Cardiac fibroblast (primary cell): ENCODE measurements around the gene SLC16A8.

Experiments used
- DNase-seq, 2 donors: peaks; one replicate each; pipeline versions ENCODE4 v3.0.0 to v3.0.0-alpha.2; 2010; ENCODE audit warnings: low read depth in 2 of 2
- H3K4me3 ChIP-seq, 2 donors: replicated peaks in 1 of 2; 1 replicate in 1 of 2; 2 replicates in 1 of 2; pipeline ENCODE4 v1.5.1; 2011; ENCODE audit warnings: low read depth in 2 of 2, low read length in 2 of 2, mild to moderate bottlenecking in 2 of 2, moderate library complexity in 1 of 2
- TF ChIP-seq, protein P1 (sequence below): IDR thresholded peaks from one replicate; pipeline ENCODE4 v1.5.1; 2011; ENCODE audit warnings: low read depth, mild to moderate bottlenecking, low read length, inconsistent platforms

SLC16A8 gene

DNA sequence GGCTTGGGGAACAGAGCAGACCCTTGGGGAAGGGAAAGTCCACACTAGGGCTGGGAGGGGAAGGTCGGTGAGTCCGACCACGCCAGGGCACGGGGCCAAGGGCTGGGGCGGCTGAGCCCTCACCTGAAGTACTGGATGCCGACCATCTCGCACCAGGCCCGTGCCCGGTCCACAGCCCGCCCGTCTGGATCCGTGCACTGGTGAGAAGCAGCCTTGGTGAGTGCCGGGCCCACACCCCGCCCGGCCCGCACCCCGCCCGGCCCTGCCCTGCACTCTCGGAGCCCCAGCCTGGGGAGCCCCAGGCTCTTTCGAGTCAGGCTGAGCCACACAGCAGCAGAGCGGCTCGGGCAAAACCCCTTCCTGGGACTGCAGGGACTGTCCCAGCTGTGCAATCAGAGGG is 28.4 kb upstream of the SLC16A8 start:
- TF ChIP-seq, protein P1, sequence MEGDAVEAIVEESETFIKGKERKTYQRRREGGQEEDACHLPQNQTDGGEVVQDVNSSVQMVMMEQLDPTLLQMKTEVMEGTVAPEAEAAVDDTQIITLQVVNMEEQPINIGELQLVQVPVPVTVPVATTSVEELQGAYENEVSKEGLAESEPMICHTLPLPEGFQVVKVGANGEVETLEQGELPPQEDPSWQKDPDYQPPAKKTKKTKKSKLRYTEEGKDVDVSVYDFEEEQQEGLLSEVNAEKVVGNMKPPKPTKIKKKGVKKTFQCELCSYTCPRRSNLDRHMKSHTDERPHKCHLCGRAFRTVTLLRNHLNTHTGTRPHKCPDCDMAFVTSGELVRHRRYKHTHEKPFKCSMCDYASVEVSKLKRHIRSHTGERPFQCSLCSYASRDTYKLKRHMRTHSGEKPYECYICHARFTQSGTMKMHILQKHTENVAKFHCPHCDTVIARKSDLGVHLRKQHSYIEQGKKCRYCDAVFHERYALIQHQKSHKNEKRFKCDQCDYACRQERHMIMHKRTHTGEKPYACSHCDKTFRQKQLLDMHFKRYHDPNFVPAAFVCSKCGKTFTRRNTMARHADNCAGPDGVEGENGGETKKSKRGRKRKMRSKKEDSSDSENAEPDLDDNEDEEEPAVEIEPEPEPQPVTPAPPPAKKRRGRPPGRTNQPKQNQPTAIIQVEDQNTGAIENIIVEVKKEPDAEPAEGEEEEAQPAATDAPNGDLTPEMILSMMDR = no peak
- no peak for DNase-seq
- H3K4me3 ChIP-seq = no peak overlapping the region

DNA sequence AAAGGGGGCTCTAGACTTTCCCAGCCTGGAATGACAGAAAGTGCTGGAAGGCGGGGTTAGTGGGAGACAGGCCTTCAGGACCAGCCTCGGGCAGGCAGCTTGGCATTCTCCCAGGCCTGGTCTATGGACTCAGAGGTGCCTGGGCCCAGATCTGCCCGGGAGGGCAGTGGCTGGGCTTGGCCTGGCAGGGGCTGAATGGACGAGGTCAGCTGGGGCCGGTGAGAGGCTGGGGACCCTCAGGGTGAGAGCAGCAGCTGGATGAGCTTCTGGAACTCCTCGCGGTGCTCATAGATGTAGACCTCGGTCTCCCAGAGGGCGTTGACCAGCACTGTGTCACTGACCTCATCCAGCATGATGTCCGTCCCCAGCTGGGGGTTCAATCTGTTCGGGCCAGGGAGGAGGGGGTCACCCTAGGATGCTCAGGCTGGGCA is 28.0 kb upstream of the SLC16A8 start:
- H3K4me3 ChIP-seq = no peak overlapping the region
- TF ChIP-seq, protein P1 = no peak
- no peak for DNase-seq

DNA sequence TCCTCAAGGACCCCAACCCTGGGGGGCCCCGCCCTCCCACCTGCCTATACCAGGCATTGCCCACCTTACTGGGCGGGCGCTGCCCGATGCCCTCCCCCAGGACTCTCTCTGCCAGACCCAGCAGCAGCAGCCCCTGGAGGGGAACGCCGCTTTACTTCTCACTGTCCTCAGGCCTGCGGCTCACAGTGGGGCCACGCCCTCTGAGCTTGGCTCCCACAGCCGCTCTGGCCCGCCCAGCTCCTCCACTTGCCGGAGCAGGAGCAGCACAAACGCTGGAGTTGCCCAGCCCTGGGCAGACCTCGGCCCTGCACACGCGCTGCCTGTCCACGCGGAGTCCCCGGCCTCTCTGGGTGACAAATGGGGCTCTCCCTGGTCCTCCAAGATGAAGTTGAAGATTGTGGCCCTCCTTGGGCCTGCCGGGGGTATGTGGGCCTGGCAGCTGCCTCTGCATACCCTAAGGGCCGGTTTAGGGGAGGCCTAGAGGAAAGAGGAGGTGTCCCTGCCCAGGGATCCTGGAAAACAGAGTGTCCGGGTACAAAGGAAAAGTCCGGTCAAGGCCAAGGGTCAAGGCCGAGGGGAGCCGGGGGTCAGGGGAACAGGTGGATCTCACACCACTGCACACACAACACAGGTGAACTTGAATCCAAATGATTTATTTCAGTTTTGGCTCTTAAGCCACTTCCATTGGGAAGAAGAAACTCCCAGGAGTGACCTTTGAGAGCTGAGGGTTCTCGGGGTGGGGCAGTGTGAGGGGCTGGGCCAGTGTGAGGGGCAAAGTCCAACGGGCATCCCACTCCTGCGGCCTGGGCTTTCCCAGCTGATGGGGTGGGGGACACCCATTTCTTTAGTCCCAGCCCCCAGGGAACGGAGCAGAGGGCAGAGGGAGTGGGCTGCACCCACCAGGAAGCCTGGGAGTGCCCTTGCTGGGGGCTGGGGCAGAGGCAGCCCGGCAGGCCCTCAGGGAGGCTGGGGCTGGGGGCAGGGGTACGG is 27.2 kb upstream of the SLC16A8 start:
- H3K4me3 ChIP-seq = no peak overlapping the region
- TF ChIP-seq, protein P1 = no peak
- DNase-seq = no peak

DNA sequence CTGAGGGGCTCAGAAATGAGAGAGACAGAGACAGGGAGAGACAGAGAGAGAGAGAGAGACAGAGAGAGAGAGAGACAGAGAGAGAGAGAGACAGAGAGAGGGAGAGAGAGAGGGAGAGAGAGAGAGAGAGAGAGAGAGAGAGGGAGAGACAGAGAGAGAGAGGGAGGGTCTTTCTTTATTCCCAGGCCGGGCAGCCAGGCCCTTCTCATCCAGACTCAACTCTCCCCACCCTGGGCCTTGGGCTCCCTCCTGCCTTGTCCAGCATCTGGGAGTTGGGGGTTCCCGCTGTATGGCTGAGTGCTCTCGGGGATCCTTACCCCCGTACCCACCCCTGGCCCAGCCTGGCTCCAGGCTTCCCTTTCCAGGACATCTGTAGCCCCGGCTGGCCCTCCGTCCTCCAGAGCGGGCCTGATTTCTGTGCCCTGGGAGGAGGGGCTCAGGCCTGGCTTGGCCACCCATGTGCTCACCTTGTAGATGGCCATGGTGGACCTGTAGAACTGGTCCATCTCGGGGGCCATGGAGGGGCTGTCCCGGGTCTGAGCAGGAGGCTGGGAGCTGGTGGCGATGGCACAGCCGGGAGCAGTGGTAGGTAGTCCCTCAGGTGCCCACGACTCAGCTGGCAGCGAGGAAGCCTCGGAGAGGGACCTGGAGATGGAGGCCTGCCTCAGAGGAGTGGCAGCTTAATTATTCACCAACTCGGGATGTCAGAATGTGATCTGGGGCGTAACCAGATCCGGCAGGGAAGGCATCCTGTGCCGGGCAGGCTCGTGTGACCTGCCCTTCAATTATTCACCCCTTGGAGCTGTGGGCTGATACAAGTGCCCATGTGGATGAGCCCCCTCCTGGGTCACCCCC is 26.3 kb upstream of the SLC16A8 start, which contains the start of gene BAIAP2L2:
BAIAP2L2 (minus strand) TSS at position 677 of the 855 bp plus-strand sequence; CDS start at position 518, 159 bp downstream.
- TF ChIP-seq, protein P1 = no peak
- no peak for DNase-seq
- no peak within 1 kb of the TSS for H3K4me3 ChIP-seq

DNA sequence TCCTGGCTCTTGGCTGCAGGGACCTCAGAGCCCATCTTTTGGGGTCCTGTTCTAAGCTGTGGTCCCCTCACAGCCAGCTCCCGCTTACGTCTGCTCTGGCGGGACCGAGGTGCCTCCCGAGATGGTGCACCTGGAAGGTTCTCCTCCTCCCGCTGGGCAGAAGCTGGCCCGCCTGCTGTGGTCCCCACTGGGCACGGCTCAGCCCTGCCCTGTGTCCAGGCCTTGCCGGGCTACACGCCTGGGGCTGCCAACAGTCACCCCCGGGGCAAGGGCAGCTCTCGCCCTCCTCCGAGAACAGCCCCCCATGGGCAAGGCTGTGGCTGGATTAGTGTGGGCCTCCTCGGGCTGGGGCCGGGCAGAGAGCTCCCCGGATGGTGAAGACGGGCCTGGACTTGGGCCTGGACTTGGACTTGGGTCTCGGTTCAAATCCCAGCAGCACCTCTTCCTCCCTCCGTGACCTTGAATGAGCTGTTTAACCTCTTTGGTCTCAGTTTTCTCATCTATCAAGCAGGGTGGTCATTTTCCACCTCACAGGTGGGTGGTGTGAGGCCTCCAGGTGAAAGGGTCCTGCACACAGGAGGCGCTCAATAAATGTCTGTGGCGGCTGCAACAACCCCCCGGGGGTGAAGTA is 25.5 kb upstream of the SLC16A8 start:
- no peak overlapping the region for H3K4me3 ChIP-seq
- peak in 1 of 2 donors; percentile 11 for DNase-seq
- TF ChIP-seq, protein P1 = no peak
